Right hindlimb (tissue), 1 donor: ENCODE results near the gene PNKP.

Source experiments
- DNase-seq: peaks from one replicate; pipeline ENCODE4 v3.0.0-alpha.2; 2018

PNKP gene

GRCh38 chr19:49812997-49813861, 54.1 kb downstream of the PNKP start, which contains the start of gene FUZ:
Gene FUZ, minus strand, starts transcription at chr19:49813292. Its CDS starts 186 bp downstream, at chr19:49813106.
- peak; percentile 98 for DNase-seq

GRCh38 chr19:49812452-49812996, 54.9 kb downstream of the PNKP start:
- no peak for DNase-seq

GRCh38 chr19:49811328-49811727, 56.0 kb downstream of the PNKP start:
- no peak for DNase-seq
